ENCODE results near the gene SLC16A12. TPM values are rescaled to one million over a fixed set of nuclear protein-coding genes. Genes with fewer than 3 reads are reported as not detected.

Gene SLC16A12
- total and polyA plus RNA-seq, 8 donors, result 0.06 to 9.7 (median 0.81) TPM; not detected in 2

DNA sequence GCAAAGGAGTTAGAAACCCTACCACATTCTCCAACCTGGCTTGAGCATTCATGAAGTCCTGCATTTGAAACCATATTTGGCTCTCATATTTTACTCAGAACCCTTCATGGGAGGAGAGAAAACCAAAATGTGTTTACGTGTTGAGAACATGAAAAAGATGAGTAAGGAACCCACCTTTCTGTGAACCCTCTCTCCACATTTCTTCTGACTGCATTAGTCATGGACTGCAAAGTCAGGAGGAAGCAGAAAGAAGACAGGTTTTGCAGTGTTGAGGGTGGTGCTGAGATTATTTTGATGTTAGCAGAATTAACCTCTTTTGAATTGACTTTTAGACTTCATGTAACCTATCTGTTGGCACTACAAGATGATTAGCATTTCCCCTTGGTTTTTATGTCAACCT is 152.6 kb downstream of the SLC16A12 start:
- intact Hi-C loops (cut with DNase I; ENCODE audit: low total_unique reads), result no loop called here
- no peak for DNase-seq
- H3K36me3 ChIP-seq, result no peaks in the 10 kb centered on the region
- TF ChIP-seq POLR2AphosphoS5 (IDR thresholded peaks at IDR 0.05) (no peak), EP300 (IDR thresholded peaks at IDR 0.05) (no peak), POLR2A (IDR thresholded peaks at IDR 0.05) (no peak)
- TF ChIP-seq, protein P1, sequence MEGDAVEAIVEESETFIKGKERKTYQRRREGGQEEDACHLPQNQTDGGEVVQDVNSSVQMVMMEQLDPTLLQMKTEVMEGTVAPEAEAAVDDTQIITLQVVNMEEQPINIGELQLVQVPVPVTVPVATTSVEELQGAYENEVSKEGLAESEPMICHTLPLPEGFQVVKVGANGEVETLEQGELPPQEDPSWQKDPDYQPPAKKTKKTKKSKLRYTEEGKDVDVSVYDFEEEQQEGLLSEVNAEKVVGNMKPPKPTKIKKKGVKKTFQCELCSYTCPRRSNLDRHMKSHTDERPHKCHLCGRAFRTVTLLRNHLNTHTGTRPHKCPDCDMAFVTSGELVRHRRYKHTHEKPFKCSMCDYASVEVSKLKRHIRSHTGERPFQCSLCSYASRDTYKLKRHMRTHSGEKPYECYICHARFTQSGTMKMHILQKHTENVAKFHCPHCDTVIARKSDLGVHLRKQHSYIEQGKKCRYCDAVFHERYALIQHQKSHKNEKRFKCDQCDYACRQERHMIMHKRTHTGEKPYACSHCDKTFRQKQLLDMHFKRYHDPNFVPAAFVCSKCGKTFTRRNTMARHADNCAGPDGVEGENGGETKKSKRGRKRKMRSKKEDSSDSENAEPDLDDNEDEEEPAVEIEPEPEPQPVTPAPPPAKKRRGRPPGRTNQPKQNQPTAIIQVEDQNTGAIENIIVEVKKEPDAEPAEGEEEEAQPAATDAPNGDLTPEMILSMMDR (IDR thresholded peaks at IDR 0.05), result no peak
- no peaks in the 10 kb centered on the region for H3K4me1 ChIP-seq
- no peaks in the 10 kb centered on the region for H3K27me3 ChIP-seq
- no peaks in the 10 kb centered on the region for H3K9me3 ChIP-seq
- no peak overlapping the region for H3K27ac ChIP-seq
- 82 to 92% (median 91%) methylated on average over 1 of the region's 1 CpG for WGBS, 5 donors
- no peak overlapping the region for H3K4me3 ChIP-seq

Other genes with a start within 250 kb of the SLC16A12 start
- gene IFIT2, start 233.5 kb downstream of the SLC16A12 start, total RNA-seq, result 1 to 10 TPM in 2 of 5 donors, under 1 TPM in 2, not detected in 1; 0.45 to 5.0 (median 0.94) TPM
- gene IFIT2, start 233.5 kb downstream of the SLC16A12 start, polyA plus RNA-seq, result 1 to 10 TPM; 1.6 to 3.1 (median 2.3) TPM
- 10 to 100 TPM in 1 of 5 donors, 1 to 10 TPM in 4; 1.3 to 11.4 (median 2.6) TPM for gene IFIT3, start 207.6 kb downstream of the SLC16A12 start, total RNA-seq
- gene IFIT3, start 207.6 kb downstream of the SLC16A12 start, polyA plus RNA-seq, result 10 to 100 TPM in 1 of 3 donors, 1 to 10 TPM in 2; 6.3 to 11.3 (median 7.9) TPM
- under 1 TPM in 1 of 5 donors, not detected in 4; 0.92 TPM for gene IFIT1B, start 157.5 kb downstream of the SLC16A12 start, total RNA-seq
- not detected for gene IFIT1B, start 157.5 kb downstream of the SLC16A12 start, polyA plus RNA-seq
- 10 to 100 TPM in 1 of 5 donors, 1 to 10 TPM in 3, under 1 TPM in 1; 0.29 to 12.1 (median 2.3) TPM for gene IFIT1, start 143.0 kb downstream of the SLC16A12 start, total RNA-seq
- 1 to 10 TPM; 3.5 to 6.4 (median 5.0) TPM for gene IFIT1, start 143.0 kb downstream of the SLC16A12 start, polyA plus RNA-seq
- gene IFIT5, start 121.0 kb downstream of the SLC16A12 start, total RNA-seq, result 10 to 100 TPM in 3 of 5 donors, 1 to 10 TPM in 1, under 1 TPM in 1; 0.58 to 22.6 (median 11.7) TPM
- 1 to 10 TPM; 5.1 to 8.9 (median 7.0) TPM for gene IFIT5, start 121.0 kb downstream of the SLC16A12 start, polyA plus RNA-seq
- 1 to 10 TPM in 4 of 5 donors, not detected in 1; 1.8 to 7.4 (median 6.7) TPM for gene PANK1, start 109.6 kb upstream of the SLC16A12 start, total RNA-seq
- gene PANK1, start 109.6 kb upstream of the SLC16A12 start, polyA plus RNA-seq, result 1 to 10 TPM; 2.0 to 4.6 (median 3.1) TPM
- 10 to 100 TPM in 1 of 5 donors, 1 to 10 TPM in 4; 1.8 to 10.6 (median 5.2) TPM for gene KIF20B, start 166.0 kb upstream of the SLC16A12 start, total RNA-seq
- 1 to 10 TPM; 1.5 to 2.4 (median 1.6) TPM for gene KIF20B, start 166.0 kb upstream of the SLC16A12 start, polyA plus RNA-seq